Measurements from ENCODE around the gene TIMM44. TPM values are rescaled to one million over a fixed set of nuclear protein-coding genes. Genes with fewer than 3 reads are reported as not detected.

Gene TIMM44
- total RNA-seq, 1 experiment from 2014 or later = 142 TPM

GRCh38 chr19:7985481-7985911, 42.0 kb upstream of the TIMM44 start:
- Mint-ChIP-seq H3K9me3 (ENCODE audit: unreplicated experiment) (no peaks in the 10 kb centered on the region), H3K27me3 (ENCODE audit: insufficient read depth, unreplicated experiment) (no peaks in the 10 kb centered on the region), H3K27ac (ENCODE audit: low read depth, unreplicated experiment) (no peak overlapping the region), H3K4me1 (ENCODE audit: insufficient read depth, unreplicated experiment) (peaks cover 48% of the 10 kb centered on the region), H3K4me3 (ENCODE audit: unreplicated experiment) (no peak overlapping the region), H3K36me3 (ENCODE audit: insufficient read depth, unreplicated experiment) (peaks cover 60% of the 10 kb centered on the region)
- ChIA-PET CTCF (interaction anchor here (0.6 to 2.1 kb wide), 4 partner anchors 12 to 42 kb away, joined by 3 to 9 read pairs (median 6); partner anchors contain the start of gene TIMM44), POLR2A (no interaction called here)
- no TSS peak for BruUV-seq (replicated peaks)
- DNase-seq (ENCODE audit: unreplicated experiment) = no peak
- TF ChIP-seq CTCF (IDR thresholded peaks at IDR 0.05; ENCODE audit: unreplicated experiment) = no peak
- intact Hi-C loops (cut with micrococcal nuclease) = loop anchor here (5.0 kb wide), 1 partner anchor 43 kb away; the partner anchor contains the start of gene TIMM44

- Mint-ChIP-seq H3K27ac (ENCODE audit: low read depth, unreplicated experiment) (peak overlapping the region; percentile 87), H3K9me3 (ENCODE audit: unreplicated experiment) (no peaks in the 10 kb centered on the region), H3K36me3 (ENCODE audit: insufficient read depth, unreplicated experiment) (peaks cover 52% of the 10 kb centered on the region), H3K4me3 (ENCODE audit: unreplicated experiment) (no peak overlapping the region), H3K4me1 (ENCODE audit: insufficient read depth, unreplicated experiment) (peaks cover 42% of the 10 kb centered on the region), H3K27me3 (ENCODE audit: insufficient read depth, unreplicated experiment) (no peaks in the 10 kb centered on the region)
- peak; percentile 51 for DNase-seq (ENCODE audit: unreplicated experiment)
- BruUV-seq (replicated peaks) = no TSS peak
- intact Hi-C loops (cut with micrococcal nuclease) = no loop called here
- TF ChIP-seq CTCF (IDR thresholded peaks at IDR 0.05; ENCODE audit: unreplicated experiment) = no peak
- ChIA-PET POLR2A (interaction anchor here (0.5 kb wide), 1 partner anchor 22 kb away, joined by 3 read pairs; no protein-coding TSS in a partner anchor), CTCF (interaction anchor here (2.1 kb wide), 2 partner anchors 14 to 40 kb away, joined by 8 to 9 read pairs; partner anchors contain the start of gene TIMM44)
These were observed 40.8 kb upstream of the TIMM44 start for GRCh38 chr19:7983995-7984837.

- H3K4me1 Mint-ChIP-seq (ENCODE audit: insufficient read depth, unreplicated experiment) = peaks cover 34% of the 10 kb centered on the region
- no peaks in the 10 kb centered on the region for H3K9me3 Mint-ChIP-seq (ENCODE audit: unreplicated experiment)
- DNase-seq (ENCODE audit: unreplicated experiment) = no peak
- ChIA-PET POLR2A (no interaction called here), CTCF (no interaction called here)
- H3K27me3 Mint-ChIP-seq (ENCODE audit: insufficient read depth, unreplicated experiment) = no peaks in the 10 kb centered on the region
- peak overlapping the region; percentile 87 for H3K27ac Mint-ChIP-seq (ENCODE audit: low read depth, unreplicated experiment)
- intact Hi-C loops (cut with micrococcal nuclease) = no loop called here
- no TSS peak for BruUV-seq (replicated peaks)
- H3K4me3 Mint-ChIP-seq (ENCODE audit: unreplicated experiment) = no peak overlapping the region
- no peak for TF ChIP-seq CTCF (IDR thresholded peaks at IDR 0.05; ENCODE audit: unreplicated experiment)
- H3K36me3 Mint-ChIP-seq (ENCODE audit: insufficient read depth, unreplicated experiment) = peaks cover 52% of the 10 kb centered on the region
These were observed 40.0 kb upstream of the TIMM44 start for GRCh38 chr19:7983286-7983950.

DNA sequence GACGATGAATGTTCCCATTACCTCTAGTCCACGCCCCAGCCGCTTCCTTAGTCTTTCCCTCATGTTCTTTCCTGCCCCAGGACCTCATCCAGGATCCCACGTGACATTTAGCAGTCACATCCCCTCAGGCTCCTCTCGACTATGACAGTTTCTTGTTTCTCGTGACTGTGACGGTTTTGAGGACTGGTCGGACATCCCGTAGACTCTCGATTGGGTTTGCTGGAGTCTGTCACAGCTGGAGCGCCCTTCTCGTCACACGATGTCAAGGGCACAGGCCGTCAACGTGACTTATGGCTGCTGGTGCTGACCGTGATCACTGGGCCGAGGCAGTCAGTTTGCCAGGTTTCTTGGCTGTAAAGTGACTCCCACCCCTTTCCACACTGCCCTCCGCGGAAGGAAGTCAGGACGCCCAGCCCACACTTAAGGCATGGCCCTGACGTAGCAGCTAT, 39.2 kb upstream of the TIMM44 start:
- POLR2A ChIA-PET = interaction anchor here (0.6 kb wide), 1 partner anchor 39 kb away, joined by 3 read pairs; the partner anchor contains the start of gene TIMM44
- no peak for DNase-seq (ENCODE audit: unreplicated experiment)
- Mint-ChIP-seq H3K27ac (ENCODE audit: low read depth, unreplicated experiment) (no peak overlapping the region), H3K27me3 (ENCODE audit: insufficient read depth, unreplicated experiment) (no peaks in the 10 kb centered on the region), H3K4me1 (ENCODE audit: insufficient read depth, unreplicated experiment) (peaks cover 26% of the 10 kb centered on the region), H3K4me3 (ENCODE audit: unreplicated experiment) (no peak overlapping the region), H3K9me3 (ENCODE audit: unreplicated experiment) (no peaks in the 10 kb centered on the region), H3K36me3 (ENCODE audit: insufficient read depth, unreplicated experiment) (peaks cover 51% of the 10 kb centered on the region)
- TF ChIP-seq CTCF (IDR thresholded peaks at IDR 0.05; ENCODE audit: unreplicated experiment) = no peak
- CTCF ChIA-PET = interaction anchor here (0.6 kb wide), 1 partner anchor 38 kb away, joined by 4 read pairs; no protein-coding TSS in a partner anchor
- BruUV-seq (replicated peaks) = no TSS peak
- intact Hi-C loops (cut with micrococcal nuclease) = no loop called here

Measured in MCF 10A (cell line).